Endothelial cell of umbilical vein (primary cell): ENCODE results near the gene LRRC4B. TPM values are rescaled to one million over a fixed set of nuclear protein-coding genes. Genes with fewer than 3 reads are reported as not detected.

Source experiments
- BruUV-seq: library from RNA; stranded (reverse); fragments of 400-500 nt; replicated peaks from 2 replicates; lab custom pipeline; 2021; lab: Mats Ljungman, UMichigan
- CTCF ChIA-PET: fragments of 300-600, 350-600 bp; sonication (Branson Sonifier 250); formaldehyde crosslinking; loops from one replicate; lab custom pipeline; 2021; ENCODE audit warnings: antibody characterized with exemption, inconsistent platforms; lab: Charles Lee
- POLR2A ChIA-PET: fragments of 300-600, 350-600 bp; sonication (Branson Sonifier 250); formaldehyde crosslinking; loops from one replicate; lab custom pipeline; 2021; ENCODE audit warnings: antibody characterized with exemption, inconsistent platforms; lab: Charles Lee
- DNase-seq: peaks from one replicate; pipeline ENCODE4 v3.0.0-alpha.2; 2011; ENCODE audit warnings: low read depth, low spot score
- FAIRE-seq: peaks from 2 replicates; lab custom pipeline; 2011; peaks lifted over from hg19 to GRCh38; lab: Jason Lieb, UNC
- H2AFZ ChIP-seq: 2 replicates; pipeline ENCODE4 v1.6.0; 2012; ENCODE audit warnings: low read depth, low read length, control low read depth, inconsistent platforms
- H3K27ac ChIP-seq: 2 replicates; pipeline ENCODE4 v1.5.1; 2011; ENCODE audit warnings: low read depth, mild to moderate bottlenecking, control low read depth, low read length, moderate library complexity; ENCODE audit not compliant: insufficient read depth
- H3K27me3 ChIP-seq, 2 experiments: 2 replicates each; pipeline versions ENCODE4 v1.6.0 to v1.6.1; 2011; ENCODE audit warnings: low read length in 2 of 2, mixed read lengths in 1 of 2; ENCODE audit not compliant: control insufficient read depth in 2 of 2, insufficient read depth in 2 of 2
- H3K36me3 ChIP-seq, 2 experiments: 2 replicates in 1 of 2; 3 replicates in 1 of 2; pipeline ENCODE4 v1.5.1; 2011; ENCODE audit warnings: low read length in 2 of 2, mild to moderate bottlenecking in 1 of 2, moderate library complexity in 1 of 2; ENCODE audit not compliant: control insufficient read depth in 2 of 2, insufficient read depth in 2 of 2; ENCODE audit errors: extremely low read depth in 1 of 2
- H3K4me1 ChIP-seq: 3 replicates; pipeline ENCODE4 v1.5.1; 2011; ENCODE audit warnings: mild to moderate bottlenecking, low read length; ENCODE audit not compliant: control insufficient read depth, insufficient read depth; ENCODE audit errors: extremely low read depth
- H3K4me2 ChIP-seq: 2 replicates; pipeline ENCODE4 v1.6.1; 2011; ENCODE audit warnings: low read length, control low read depth, mixed read lengths; ENCODE audit not compliant: insufficient read depth
- H3K4me3 ChIP-seq, 3 experiments: fragments of 200-600 bp in 1 of 3; sonication (generic), shearing (Covaris generic) in 1 of 3; replicated peaks in 1 of 3; 2 replicates each; pipeline ENCODE4 v1.5.1; 2011 to 2016; ENCODE audit warnings: control low read depth in 3 of 3, low read length in 3 of 3, mild to moderate bottlenecking in 2 of 3, inconsistent platforms in 1 of 3, low read depth in 1 of 3, moderate library complexity in 1 of 3; ENCODE audit not compliant: insufficient read depth in 1 of 3
- H3K79me2 ChIP-seq: 2 replicates; pipeline ENCODE4 v1.6.0; 2012; ENCODE audit warnings: low read length, inconsistent platforms; ENCODE audit not compliant: control insufficient read depth, insufficient read depth
- H3K9ac ChIP-seq: replicated peaks from 2 replicates; pipeline ENCODE3; 2011; ENCODE audit warnings: low read length, control low read depth; ENCODE audit not compliant: insufficient read depth; ENCODE audit errors: extremely low read depth
- H3K9me1 ChIP-seq: replicated peaks from 3 replicates; pipeline ENCODE4 v1.6.0; 2011; ENCODE audit warnings: mild to moderate bottlenecking, low read length; ENCODE audit not compliant: control insufficient read depth, insufficient read depth; ENCODE audit errors: extremely low read depth
- H3K9me3 ChIP-seq: replicated peaks from 2 replicates; pipeline ENCODE4 v1.5.1; 2012; ENCODE audit warnings: low read length, inconsistent platforms; ENCODE audit not compliant: control insufficient read depth, insufficient read depth
- H4K20me1 ChIP-seq: replicated peaks from 2 replicates; pipeline ENCODE3; 2011; ENCODE audit warnings: mild to moderate bottlenecking, low read length; ENCODE audit not compliant: control insufficient read depth, insufficient read depth; ENCODE audit errors: extremely low read depth
- EZH2 ChIP-seq: IDR thresholded peaks from 2 replicates; pipeline ENCODE4 v1.6.1; 2012; ENCODE audit warnings: borderline replicate concordance, low read depth, mild to moderate bottlenecking, moderate library complexity, low read length, inconsistent platforms; ENCODE audit not compliant: severe bottlenecking
- JUN ChIP-seq: IDR thresholded peaks from 2 replicates; pipeline ENCODE4 v1.6.1; 2011; ENCODE audit warnings: borderline replicate concordance, low read depth; ENCODE audit not compliant: insufficient read length, insufficient read depth
- MYC ChIP-seq: IDR thresholded peaks from one replicate; pipeline ENCODE4 v1.6.1; 2011; ENCODE audit warnings: mild to moderate bottlenecking, low read depth, low read length
- POLR2A ChIP-seq: IDR thresholded peaks from 2 replicates; pipeline ENCODE4 v1.6.1; 2012; ENCODE audit warnings: low read depth, mild to moderate bottlenecking, control low read depth, low read length
- POLR2AphosphoS5 ChIP-seq: IDR thresholded peaks from 2 replicates; pipeline ENCODE4 v1.6.1; 2012; ENCODE audit warnings: low read depth, mild to moderate bottlenecking, control low read depth, low read length, moderate library complexity; ENCODE audit not compliant: insufficient read depth
- dilution Hi-C: fragments of 300-500 bp; cut with MboI; formaldehyde crosslinking; loops from one replicate; pipeline ENCODE4 v1.15.0; 2019; ENCODE audit warnings: low sequenced_read_pairs; ENCODE audit not compliant: extremely low pct_ligation_motif_present
- intact Hi-C: fragments of 100-400 bp; cut with micrococcal nuclease; formaldehyde crosslinking; loops from one replicate; pipeline ENCODE4 v1.10.0; 2022
- polyA plus RNA-seq, 4 experiments: library from polyadenylated mRNA; depleted of rRNA in 3 of 4; stranded (reverse) in 3 of 4; unstranded in 1 of 4; fragments of >200 nt; gene quantifications; 2 replicates each; pipeline versions ENCODE4 v1.2.1 to v1.2.3, GENCODE V29; 2011 to 2012; ENCODE audit warnings: missing spikeins in 1 of 4
- total RNA-seq: library from RNA; stranded (reverse); gene quantifications from 2 replicates; pipeline ENCODE4 v1.2.3, GENCODE V29; 2021
- TF ChIP-seq, protein P1 (sequence below), 2 donors: IDR thresholded peaks; 1 replicate in 1 of 2; 2 replicates in 1 of 2; pipeline ENCODE4 v1.5.1; 2011; ENCODE audit warnings: low read length in 2 of 2, mild to moderate bottlenecking in 2 of 2, moderate library complexity in 2 of 2, control low read depth in 1 of 2, inconsistent platforms in 1 of 2, low read depth in 1 of 2; ENCODE audit not compliant: insufficient read depth in 1 of 2; ENCODE audit errors: extremely low read depth in 1 of 2
- TF ChIP-seq, protein P2 (sequence below): IDR thresholded peaks from 2 replicates; pipeline ENCODE4 v1.6.1; 2011; ENCODE audit not compliant: insufficient read depth, insufficient read length

Gene LRRC4B
- total and polyA plus RNA-seq, 2 donors (not counting 3 experiments of a cell fraction or from before 2014, with no cell fraction given), result 0.08 TPM; not detected in 1

GRCh38 chr19:50500753-50501151 lies 67.5 kb downstream of the LRRC4B start:
- DNase-seq (no peak), FAIRE-seq (no peak)
- Histone ChIP-seq H3K4me3 (no peak overlapping the region), H3K36me3 (no peaks in the 10 kb centered on the region), H3K79me2 (no peaks in the 10 kb centered on the region), H2AFZ (no peak overlapping the region), H3K9ac (no peak overlapping the region), H3K9me1 (no peaks in the 10 kb centered on the region), H3K9me3 (no peaks in the 10 kb centered on the region), H3K27ac (no peak overlapping the region), H3K4me2 (no peak overlapping the region), H4K20me1 (no peaks in the 10 kb centered on the region), H3K27me3 (no peaks in the 10 kb centered on the region), H3K4me1 (no peaks in the 10 kb centered on the region)
- intact Hi-C loops (no loop called here), dilution Hi-C loops (no loop called here)
- TF ChIP-seq MYC (no peak), POLR2AphosphoS5 (no peak), EZH2 (no peak), JUN (no peak), POLR2A (no peak)
- TF ChIP-seq, protein P1, sequence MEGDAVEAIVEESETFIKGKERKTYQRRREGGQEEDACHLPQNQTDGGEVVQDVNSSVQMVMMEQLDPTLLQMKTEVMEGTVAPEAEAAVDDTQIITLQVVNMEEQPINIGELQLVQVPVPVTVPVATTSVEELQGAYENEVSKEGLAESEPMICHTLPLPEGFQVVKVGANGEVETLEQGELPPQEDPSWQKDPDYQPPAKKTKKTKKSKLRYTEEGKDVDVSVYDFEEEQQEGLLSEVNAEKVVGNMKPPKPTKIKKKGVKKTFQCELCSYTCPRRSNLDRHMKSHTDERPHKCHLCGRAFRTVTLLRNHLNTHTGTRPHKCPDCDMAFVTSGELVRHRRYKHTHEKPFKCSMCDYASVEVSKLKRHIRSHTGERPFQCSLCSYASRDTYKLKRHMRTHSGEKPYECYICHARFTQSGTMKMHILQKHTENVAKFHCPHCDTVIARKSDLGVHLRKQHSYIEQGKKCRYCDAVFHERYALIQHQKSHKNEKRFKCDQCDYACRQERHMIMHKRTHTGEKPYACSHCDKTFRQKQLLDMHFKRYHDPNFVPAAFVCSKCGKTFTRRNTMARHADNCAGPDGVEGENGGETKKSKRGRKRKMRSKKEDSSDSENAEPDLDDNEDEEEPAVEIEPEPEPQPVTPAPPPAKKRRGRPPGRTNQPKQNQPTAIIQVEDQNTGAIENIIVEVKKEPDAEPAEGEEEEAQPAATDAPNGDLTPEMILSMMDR (IDR thresholded peaks at IDR 0.05; ENCODE audit: extremely low read depth in 1 of 2, insufficient read depth in 1 of 2, low read depth in 1 of 2, low read length in 2 of 2), result no peak
- TF ChIP-seq, protein P2, sequence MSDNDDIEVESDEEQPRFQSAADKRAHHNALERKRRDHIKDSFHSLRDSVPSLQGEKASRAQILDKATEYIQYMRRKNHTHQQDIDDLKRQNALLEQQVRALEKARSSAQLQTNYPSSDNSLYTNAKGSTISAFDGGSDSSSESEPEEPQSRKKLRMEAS, result no peak
- ChIA-PET CTCF (interaction anchor here (0.8 kb wide), 1 partner anchor 421 kb away, joined by 4 read pairs; no protein-coding TSS in a partner anchor), POLR2A (interaction anchor here (0.6 kb wide), 1 partner anchor 138 kb away, joined by 3 read pairs; no protein-coding TSS in a partner anchor)
- BruUV-seq, result no TSS peak
